NT2/D1 (cell line): ENCODE data around the gene CTNNA3.

Experiments used
- DNase-seq: peaks from one replicate; pipeline ENCODE4 v3.0.0-alpha.2; 2011; ENCODE audit warnings: low read depth, low spot score
- H3K27me3 ChIP-seq: 2 replicates; pipeline ENCODE4 v1.6.0; 2011; ENCODE audit warnings: mild to moderate bottlenecking; ENCODE audit not compliant: insufficient read length, insufficient read depth
- H3K36me3 ChIP-seq: 2 replicates; pipeline ENCODE4 v1.6.1; 2011; ENCODE audit warnings: mild to moderate bottlenecking, low read length, mixed read lengths; ENCODE audit not compliant: insufficient read depth, insufficient read length
- H3K4me1 ChIP-seq: 2 replicates; pipeline ENCODE4 v1.5.1; 2011; ENCODE audit not compliant: insufficient read depth, insufficient read length
- H3K4me3 ChIP-seq: 2 replicates; pipeline ENCODE4 v1.5.1; 2011; ENCODE audit warnings: low read depth; ENCODE audit not compliant: insufficient read length
- H3K9ac ChIP-seq: 2 replicates; pipeline ENCODE4 v1.6.0; 2011; ENCODE audit warnings: low read depth; ENCODE audit not compliant: insufficient read length
- H3K9me3 ChIP-seq: 2 replicates; pipeline ENCODE4 v1.5.1; 2011; ENCODE audit warnings: mild to moderate bottlenecking, low read length; ENCODE audit not compliant: insufficient read depth
- SUZ12 ChIP-seq: IDR thresholded peaks from 2 replicates; pipeline ENCODE4 v1.6.1; 2011; ENCODE audit not compliant: insufficient read length, insufficient read depth; ENCODE audit errors: extremely low read depth
- YY1 ChIP-seq: IDR thresholded peaks from 2 replicates; pipeline ENCODE4 v1.6.1; 2011; ENCODE audit not compliant: insufficient read length, insufficient read depth
- ZNF274 ChIP-seq: IDR thresholded peaks from 2 replicates; pipeline ENCODE4 v1.6.1; 2011; ENCODE audit warnings: mild to moderate bottlenecking, low read depth, low read length

CTNNA3 gene

DNA sequence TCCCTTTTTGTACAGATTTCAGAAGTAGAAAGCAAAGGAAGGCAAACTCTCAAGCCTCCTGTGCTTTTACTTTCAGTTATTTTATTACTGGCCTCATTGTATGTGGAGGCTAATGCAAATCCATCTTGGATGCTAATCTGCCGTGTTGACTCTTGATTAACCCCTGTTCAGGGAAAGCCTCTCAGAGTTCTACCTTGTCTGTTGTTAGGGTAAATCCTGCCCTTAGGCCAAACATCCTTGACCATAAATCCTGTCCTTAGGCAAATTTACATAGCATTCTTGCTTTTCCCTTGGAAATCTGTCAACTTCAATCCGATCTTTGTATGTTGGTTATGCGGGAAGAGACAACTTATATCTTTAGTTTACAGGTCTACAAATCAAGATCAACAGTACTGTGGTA, 1480.1 kb downstream of the CTNNA3 start:
- Histone ChIP-seq H3K4me3 (no peak overlapping the region), H3K4me1 (no peaks in the 10 kb centered on the region), H3K9me3 (no peaks in the 10 kb centered on the region), H3K36me3 (no peaks in the 10 kb centered on the region), H3K27me3 (no peaks in the 10 kb centered on the region), H3K9ac (no peak overlapping the region)
- DNase-seq = no peak
- TF ChIP-seq SUZ12 (no peak), YY1 (no peak), ZNF274 (no peak)

DNA sequence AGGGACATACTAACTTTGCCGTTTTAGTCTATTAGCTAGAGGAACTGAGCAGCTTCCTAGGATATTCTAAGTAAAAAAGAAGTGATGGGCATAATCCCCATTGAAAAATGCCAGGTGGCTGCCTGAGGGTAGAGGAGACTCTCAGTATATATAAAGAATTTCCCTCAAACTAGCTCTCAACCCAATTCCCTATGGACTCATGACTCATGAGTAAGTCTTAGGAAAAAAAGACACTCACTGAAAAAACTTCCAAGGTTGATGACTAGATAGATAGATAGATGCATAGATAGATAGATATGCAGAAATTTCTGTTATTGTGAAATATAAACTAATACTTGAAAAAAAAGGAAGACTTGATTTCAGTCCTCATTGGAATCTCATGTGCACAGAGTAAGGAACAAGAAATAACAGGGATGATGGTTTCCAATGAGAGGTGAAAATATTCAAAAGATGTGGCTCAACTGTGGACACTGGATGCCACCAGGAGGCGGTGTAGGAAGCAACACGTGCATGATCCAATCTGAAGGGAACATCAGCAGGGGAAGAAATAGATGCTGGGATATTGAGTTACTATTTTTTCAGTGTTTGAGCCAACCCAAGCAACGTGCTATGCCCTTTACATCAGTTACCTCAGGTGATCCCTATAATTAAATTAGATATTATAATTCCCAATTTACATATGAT, 1481.1 kb downstream of the CTNNA3 start:
- TF ChIP-seq YY1 (no peak), ZNF274 (no peak), SUZ12 (no peak)
- no peak overlapping the region for H3K4me3 ChIP-seq
- no peak overlapping the region for H3K9ac ChIP-seq
- H3K36me3 ChIP-seq = no peaks in the 10 kb centered on the region
- H3K4me1 ChIP-seq = no peaks in the 10 kb centered on the region
- DNase-seq = no peak
- H3K9me3 ChIP-seq = no peaks in the 10 kb centered on the region
- H3K27me3 ChIP-seq = no peaks in the 10 kb centered on the region

DNA sequence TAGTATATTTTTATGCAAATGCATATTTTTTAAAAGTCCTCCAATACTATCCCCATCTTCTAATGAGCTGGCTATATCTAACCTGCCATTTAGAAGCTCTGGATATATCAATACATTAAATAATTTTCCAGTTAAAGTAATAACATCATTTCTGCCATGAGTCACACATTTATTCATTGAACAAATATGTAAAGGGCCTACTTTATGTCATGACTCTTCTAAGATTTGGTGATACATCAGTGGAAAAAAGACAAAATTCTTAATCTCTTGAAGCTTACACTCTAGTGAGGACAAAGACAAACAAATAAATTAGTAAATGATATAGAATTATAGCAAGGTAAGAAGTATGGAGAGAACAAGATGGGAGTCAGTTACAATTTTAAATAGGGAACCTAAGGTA, 1487.0 kb downstream of the CTNNA3 start:
- no peak for DNase-seq
- Histone ChIP-seq H3K9ac (no peak overlapping the region), H3K4me1 (no peaks in the 10 kb centered on the region), H3K36me3 (no peaks in the 10 kb centered on the region), H3K4me3 (no peak overlapping the region), H3K27me3 (no peaks in the 10 kb centered on the region), H3K9me3 (no peaks in the 10 kb centered on the region)
- TF ChIP-seq YY1 (no peak), ZNF274 (no peak), SUZ12 (no peak)

DNA sequence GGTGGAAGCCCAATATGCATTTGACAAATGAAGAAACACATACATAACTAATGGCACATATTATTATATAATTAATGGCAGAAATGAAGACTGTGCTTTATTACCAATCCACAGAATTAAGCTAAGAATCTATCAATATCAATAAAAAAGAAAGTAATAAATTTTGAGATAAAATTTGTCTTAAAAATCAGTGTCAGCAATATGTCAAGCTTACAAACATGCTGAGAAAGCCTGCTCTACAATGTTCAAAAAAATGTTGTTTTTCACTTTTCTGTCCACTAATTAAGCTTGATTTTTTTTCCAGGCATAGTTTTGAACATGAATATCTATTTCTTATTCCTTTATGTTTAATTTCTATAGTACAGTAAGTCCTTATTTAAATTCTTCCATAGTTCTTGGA, 1491.2 kb downstream of the CTNNA3 start:
- Histone ChIP-seq H3K9me3 (no peaks in the 10 kb centered on the region), H3K4me1 (no peaks in the 10 kb centered on the region), H3K27me3 (no peaks in the 10 kb centered on the region), H3K4me3 (no peak overlapping the region), H3K9ac (no peak overlapping the region), H3K36me3 (no peaks in the 10 kb centered on the region)
- DNase-seq = no peak
- TF ChIP-seq SUZ12 (no peak), ZNF274 (no peak), YY1 (no peak)

DNA sequence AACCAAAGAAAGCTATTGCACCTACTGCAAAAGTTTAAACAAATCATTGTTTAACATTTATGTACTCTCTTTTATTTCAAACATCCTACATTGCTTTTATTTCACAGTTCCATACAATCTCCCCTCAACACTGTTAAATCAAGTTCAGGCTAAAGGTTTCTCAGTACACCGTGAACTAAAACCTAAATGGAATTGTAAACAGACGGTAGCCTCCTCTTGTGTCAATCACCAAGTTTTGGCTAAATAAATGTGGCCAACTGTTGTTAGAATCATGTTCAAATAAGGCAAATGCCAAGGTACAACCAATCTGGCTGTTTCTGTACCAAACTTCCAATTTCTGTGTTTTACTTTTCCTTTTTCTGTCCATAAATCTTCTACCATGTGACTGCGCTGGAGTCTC, 1493.9 kb downstream of the CTNNA3 start:
- Histone ChIP-seq H3K36me3 (no peaks in the 10 kb centered on the region), H3K4me1 (no peaks in the 10 kb centered on the region), H3K27me3 (no peaks in the 10 kb centered on the region), H3K9ac (no peak overlapping the region), H3K4me3 (no peak overlapping the region), H3K9me3 (no peaks in the 10 kb centered on the region)
- DNase-seq = no peak
- TF ChIP-seq SUZ12 = no peak
- TF ChIP-seq ZNF274 = no peak
- TF ChIP-seq YY1 = no peak

DNA sequence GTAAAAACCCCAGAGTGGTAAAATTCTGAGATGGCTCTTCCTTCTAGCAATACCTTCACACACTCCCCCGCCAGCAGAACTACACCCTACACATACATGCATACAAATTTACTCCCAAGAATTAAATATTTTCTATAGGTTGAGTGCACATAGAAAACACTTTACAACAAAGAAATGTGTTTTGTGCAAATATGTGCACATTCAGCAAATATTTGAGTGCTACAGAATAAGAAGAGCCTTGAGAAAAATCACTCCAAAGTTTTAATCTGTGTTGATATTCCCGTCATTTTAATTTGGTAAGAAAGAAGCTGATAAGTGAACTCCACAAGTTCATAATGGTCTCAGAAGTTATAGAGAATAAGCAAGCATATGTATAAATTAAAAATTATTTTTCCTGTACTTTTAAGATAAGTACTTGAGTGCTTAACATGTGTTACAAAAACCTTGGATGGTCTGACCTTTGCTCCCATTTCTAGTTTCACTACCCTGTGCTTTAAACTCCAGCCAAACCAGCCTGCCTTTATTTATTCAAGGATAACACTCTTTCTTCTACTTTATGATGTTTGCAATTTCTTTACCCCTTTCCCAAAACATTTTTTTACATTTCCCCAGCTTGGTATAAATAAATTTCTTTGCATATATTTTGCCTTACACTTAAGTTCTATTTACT, 1503.7 kb downstream of the CTNNA3 start:
- H3K4me3 ChIP-seq = no peak overlapping the region
- TF ChIP-seq YY1 (no peak), ZNF274 (no peak), SUZ12 (no peak)
- no peak overlapping the region for H3K9ac ChIP-seq
- no peaks in the 10 kb centered on the region for H3K36me3 ChIP-seq
- H3K9me3 ChIP-seq = no peaks in the 10 kb centered on the region
- no peaks in the 10 kb centered on the region for H3K4me1 ChIP-seq
- no peaks in the 10 kb centered on the region for H3K27me3 ChIP-seq
- DNase-seq = no peak

DNA sequence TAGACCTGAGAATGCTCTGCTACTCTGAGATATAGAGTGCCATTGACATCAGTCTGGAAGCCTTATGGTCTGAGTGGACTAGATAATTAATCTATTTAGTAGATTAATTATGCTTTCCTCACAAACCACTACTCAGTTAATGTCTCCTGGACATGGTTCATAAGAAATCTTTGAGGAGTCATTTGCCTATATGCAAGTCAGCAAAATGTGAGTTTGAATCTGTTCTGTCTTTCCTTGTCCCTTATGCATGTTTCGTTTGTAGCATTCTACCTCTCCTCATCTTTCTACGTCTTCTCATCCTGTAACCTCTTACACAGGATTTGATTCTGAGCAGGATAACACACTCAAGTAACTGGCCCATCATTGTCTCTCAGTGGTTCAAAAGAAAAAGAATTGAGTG, 1505.6 kb downstream of the CTNNA3 start:
- TF ChIP-seq ZNF274 = no peak
- TF ChIP-seq YY1 = no peak
- TF ChIP-seq SUZ12 = no peak
- no peaks in the 10 kb centered on the region for H3K27me3 ChIP-seq

More for the DNA sequence above, 1505.6 kb downstream of the CTNNA3 start:
- Histone ChIP-seq H3K9ac (no peak overlapping the region), H3K4me1 (no peaks in the 10 kb centered on the region), H3K9me3 (no peaks in the 10 kb centered on the region), H3K4me3 (no peak overlapping the region), H3K36me3 (no peaks in the 10 kb centered on the region)
- DNase-seq = no peak
